Measurements from ENCODE around the gene ZNF423.
A peak's percentile ranks its signal among the peaks of the same experiment; 100 is the strongest.

The ZNF423 gene

DNA sequence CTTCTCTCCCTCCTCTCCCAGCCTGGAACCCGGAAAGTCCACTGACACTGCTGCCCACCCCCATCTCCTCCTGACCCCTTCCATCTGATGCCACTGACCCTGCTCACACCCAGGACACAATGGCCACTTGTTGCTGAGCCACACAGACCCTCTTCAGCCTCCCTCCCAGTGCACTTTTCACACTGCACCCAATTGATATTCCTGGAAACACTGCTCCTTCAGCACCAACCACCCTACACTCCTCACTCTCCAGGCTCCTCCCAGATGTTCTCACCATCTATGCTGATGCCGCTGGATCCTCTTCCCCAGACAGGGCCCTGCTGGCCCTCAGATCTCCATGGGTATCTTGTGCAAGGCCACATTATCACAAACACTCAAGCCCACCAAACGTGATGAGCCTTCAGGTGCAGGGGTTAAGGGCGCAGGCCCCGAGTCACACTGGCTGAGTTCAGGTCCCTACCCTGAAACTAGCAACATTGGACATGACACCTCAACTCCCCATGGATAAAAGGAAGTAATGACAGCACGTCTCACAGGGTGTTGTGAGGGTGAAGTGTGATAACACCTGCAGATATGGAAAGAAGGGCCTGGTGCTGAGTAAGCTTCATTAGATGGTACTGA, 238.1 kb downstream of the ZNF423 start:
- DNase-seq = no peak

- DNase-seq = no peak
These were observed 238.8 kb downstream of the ZNF423 start for GRCh38 chr16:49617016-49617629.

- peak; percentile 0 for DNase-seq
These were observed 240.3 kb downstream of the ZNF423 start for GRCh38 chr16:49615576-49615975.

DNA sequence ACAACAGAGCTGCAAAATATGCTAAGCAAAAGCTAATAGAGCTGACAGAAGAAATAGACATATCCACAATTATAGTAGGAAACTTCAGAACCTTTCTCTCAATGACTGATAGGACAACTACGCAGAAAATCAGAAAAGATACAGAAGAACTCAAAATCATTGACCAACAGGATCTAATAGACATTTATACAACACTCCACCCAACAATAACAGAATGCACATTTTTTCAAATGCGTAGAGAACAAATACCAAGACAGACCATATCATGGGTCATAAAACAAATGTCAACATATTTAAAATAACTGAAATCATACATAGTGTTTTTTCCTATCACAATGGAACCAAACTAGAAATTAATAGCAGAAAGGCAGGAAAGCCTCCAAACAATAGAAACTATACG, 244.9 kb downstream of the ZNF423 start:
- DNase-seq = no peak

DNA sequence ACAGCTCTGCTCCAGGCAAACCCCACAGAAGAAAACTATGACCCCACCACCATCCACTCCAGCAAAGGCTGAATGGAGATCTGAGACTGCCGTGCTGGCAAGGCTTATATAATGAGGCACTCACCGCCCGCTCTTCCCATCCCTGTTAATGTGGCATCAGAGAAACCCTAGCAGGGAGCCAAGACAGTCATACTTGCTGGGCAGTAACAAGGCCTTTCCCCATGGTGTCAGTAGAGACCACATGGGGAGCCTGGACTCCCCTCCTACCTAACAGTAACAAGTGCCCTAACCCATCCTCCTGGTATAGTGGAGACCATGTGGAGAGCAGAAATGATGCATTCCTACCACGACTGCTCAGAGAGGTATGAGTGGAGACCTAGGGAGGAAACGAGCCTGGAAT, 247.1 kb downstream of the ZNF423 start:
- peak; percentile 20 for DNase-seq

DNA sequence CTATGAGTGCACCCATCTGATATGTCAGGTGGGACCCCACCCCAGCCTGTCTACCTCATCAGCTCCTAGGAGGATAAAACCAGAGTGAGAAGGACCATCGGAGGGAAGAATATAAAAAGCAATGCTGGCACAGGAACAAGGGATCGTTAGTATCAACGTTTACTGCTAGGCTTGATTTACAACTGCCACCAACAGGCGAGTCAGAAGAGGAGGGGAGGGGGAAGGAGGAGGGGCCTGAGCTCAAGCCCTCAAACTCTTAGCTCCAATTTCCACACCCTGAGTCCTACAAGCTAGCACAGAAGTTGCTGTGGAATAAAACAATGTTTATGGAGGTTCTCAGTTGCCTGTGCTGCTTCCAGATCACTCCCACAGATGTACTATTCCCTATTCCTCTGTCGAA, 247.8 kb downstream of the ZNF423 start:
- peak; percentile 3 for DNase-seq

DNA sequence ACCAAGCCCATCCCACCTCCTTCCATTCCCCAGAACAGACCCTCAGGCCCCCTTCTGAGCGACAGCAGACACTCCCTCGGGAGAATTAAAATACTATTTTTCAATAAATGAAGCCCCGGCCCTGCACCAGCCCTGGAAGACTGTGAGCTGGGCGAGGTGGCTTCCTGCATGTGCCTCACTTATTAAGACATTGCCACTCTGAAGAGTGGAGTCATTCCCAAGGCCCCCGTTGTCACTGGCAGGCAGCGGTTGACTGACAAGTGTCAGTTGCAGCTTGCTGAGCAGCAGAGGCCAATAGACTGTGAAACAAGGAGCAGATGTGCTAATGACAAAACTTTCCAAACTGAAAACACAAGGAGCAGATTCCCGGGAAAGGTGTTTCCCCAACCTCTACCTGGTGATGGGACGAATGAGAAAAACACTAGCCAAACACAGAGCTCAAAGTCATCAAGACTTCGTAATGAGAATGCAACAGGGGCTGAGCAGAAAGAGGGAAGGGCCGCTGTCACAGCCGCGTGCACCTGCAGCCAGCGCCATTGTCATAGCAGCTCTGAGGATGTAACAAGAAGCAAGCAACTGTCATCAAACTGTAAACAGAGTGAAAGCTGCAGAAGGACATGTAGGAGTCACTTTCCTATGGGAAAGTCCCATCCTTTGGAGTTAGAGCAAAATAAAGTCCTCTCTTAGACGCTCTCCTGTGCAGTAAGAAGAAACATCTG, 250.2 kb downstream of the ZNF423 start:
- DNase-seq = peak; percentile 2

- DNase-seq = no peak
These were observed 251.3 kb downstream of the ZNF423 start for GRCh38 chr16:49604602-49605001.

- peak; percentile 2 for DNase-seq
These were observed 252.0 kb downstream of the ZNF423 start for GRCh38 chr16:49603956-49604355.

DNA sequence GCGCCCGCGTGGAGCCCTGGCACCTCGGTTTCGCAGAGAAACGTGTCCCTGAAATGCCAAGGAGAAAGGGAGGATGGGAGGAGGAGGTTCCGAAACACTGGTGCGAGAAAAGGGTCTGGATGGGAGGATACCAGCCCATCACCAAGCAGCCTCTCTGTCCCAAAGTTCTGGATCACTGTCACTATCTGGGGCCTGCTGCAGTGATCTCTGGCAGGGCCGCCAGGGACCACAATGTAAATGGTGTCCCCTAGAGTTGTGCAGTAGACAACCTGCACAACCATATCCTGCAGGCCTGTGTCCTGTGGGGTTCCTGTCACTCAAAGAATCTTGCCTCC, 253.0 kb downstream of the ZNF423 start:
- no peak for DNase-seq

DNA sequence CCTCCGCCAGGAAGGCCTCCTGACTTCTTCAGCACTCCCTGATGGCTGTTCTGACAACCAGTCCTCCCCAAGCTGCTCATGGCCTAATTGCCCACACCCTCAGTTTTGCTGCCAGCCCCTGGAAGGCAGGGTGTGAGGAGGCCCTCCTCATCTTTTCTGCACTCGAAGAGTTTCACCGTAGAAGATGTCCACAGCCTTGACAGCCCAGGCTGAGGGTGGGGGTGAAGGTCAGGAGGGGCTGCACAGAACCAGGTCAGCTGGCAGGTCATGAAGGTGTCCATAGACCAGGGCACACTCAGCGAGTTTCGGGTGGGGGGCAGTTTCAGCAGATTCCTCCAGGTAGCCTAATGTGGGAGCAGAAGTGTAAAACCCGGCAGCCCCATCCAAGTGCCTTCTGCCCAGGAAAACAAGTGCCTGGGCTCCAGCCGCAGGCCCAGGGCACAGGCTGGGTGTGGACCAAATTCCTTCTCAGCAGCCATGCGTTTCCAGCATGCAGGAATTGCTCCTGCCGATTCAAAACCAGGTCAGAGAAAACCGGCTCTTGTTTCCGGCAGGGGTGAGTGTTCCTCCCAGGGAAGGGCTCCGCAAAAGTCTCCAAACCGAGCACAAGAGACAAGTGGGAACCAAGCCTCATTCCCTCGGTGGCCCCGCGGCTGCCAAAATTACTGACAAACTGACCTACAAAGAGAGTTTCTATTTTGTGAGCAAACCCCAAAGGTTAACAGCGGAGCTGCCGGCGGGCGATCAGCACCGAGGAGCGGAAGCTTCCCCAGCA, 253.5 kb downstream of the ZNF423 start:
- DNase-seq = peak; percentile 11

DNA sequence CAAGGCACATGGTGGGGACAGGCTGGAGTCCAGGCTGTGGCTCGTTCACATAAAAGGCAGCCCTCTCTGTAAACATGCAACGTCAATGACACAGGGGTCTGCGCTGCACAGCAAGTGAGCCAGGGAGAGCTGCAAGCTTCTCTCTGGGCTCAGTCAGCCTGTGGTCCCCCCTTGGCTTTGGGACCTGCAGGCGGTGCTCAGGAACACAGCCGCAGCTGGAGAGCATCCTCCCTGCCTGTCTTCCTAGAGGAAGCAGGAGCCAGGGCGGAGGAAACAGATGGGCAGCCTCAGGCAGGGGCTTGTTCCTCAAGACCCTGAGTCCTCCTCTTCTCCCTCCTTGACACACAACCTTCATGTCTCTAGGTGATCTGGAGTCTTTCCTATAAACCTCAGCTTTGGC, 254.3 kb downstream of the ZNF423 start:
- peak; percentile 0 for DNase-seq

DNA sequence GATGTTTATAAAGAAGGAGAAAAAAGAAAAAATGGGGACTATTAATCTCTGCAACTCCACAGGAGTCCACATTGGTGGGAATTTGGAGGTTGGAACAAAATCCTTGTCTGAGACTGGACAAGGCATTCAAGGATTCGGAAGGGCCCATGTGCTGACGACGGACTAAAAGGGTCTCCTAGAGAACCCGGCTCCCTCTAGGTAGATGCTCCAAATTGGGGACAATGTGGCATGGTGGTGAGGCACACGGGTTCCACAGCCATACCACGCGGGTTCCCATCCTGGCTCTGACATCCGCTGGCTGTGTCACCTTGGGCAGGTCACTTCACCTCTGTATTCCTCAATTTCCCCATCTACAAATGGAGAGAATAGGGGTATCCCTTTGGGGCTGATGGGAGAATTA, 254.9 kb downstream of the ZNF423 start:
- peak; percentile 4 for DNase-seq

DNA sequence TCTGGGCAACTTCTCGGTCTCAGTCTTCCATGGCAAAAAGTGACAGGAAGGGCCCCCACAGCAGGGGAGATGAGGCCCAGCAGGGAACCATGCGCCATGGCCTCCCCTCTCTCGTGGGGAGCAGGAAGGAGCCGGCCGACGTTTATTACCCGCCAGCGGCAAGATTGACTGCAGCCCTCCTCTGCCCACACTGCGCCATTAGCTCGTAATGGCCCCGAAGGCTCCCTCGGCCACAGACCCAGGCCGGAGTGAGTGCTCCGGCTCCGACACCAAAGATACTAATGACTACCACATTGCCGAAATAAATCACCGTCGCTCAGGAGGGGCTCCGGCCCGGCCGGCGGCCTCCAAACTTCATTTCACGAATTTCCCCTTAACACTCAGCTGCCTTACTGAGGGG, 255.4 kb downstream of the ZNF423 start:
- peak; percentile 1 for DNase-seq

- DNase-seq = peak; percentile 9
These were observed 256.2 kb downstream of the ZNF423 start for GRCh38 chr16:49599704-49600103.

DNA sequence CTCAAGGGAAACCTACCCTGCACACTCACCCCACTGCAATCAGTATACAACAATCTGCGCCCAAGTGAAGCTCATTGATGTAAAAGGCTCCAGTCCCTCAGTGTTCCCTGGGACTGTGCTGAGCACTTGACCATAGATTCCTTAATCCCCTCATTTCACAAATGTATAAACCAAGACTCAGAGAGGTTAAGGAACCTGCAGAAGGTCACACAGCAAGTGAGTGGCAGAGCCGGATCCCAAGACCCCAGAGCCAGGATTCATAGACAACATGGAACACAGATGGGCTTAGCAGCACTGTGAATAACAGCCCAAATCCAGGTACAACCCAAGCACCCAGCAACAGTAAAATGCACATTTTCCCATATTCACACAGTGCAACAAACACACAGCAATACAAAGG, 256.6 kb downstream of the ZNF423 start:
- no peak for DNase-seq

DNA sequence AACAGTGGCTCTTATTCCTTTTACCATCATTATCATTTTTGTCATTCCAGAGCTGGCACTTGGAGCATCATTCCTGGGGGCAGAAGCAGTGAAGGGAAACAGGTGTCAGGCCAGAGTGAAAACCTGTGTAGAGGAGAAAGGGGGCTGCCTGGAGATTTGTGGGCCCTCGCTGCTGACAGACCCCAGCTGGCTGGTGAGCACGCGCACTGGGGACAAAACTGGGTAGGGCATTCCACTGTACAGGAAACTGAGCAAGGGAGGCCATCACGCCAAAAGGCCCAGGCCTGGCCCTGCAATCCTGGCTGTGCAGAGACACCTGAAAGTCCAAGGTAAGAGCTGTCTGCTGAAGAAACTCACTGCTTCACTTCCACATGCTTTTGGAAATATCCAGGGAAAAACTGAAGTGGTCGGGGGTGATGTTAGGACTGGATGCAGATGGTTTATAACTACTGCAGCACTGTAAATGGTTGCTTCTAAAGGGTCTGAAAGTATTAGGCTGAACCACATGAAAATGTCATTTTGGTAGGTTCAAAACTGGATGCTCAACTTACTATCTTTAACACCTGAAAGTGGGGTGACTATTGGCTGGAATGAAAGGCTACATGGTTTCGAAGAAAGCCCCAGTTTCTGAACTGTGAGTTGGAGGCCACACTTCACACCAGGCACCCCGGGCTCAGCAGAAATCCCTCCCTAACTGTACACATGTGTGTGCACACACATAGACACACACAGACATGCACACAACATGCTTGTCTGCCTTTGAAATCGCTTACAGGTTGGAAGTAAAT, 257.3 kb downstream of the ZNF423 start:
- peak; percentile 15 for DNase-seq

GRCh38 chr16:49597796-49598195, 258.1 kb downstream of the ZNF423 start:
- DNase-seq = no peak

DNA sequence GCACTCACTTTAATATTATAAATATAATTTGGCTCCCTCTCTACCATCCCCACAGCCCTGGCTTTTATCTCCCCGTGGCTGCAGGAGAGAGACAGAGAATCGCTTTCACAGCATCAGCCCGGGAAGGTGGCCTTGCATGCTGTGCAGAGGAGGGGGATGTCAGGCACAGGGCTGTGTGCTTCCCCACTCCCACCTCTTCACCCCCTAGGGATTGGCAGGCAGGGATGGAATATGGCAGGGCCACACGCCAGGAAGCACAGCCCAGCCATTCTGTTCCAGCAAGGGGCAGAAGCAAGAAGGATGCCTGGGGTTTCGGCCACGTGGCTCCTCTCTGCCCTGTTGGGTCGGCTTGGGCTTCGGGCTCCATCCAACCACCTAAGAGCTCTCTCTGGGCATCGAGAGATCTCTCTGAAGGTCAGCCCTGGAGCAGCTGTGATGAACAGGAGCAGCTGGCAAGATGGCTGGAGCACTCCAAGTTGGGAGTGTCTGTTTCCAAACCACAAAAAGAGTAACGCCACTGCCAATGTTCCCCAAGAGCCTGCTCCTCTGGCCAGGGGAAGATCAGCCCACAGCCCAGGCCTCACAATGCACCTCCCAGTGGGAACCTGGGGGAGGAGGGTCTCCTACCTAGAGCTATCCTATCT, 259.1 kb downstream of the ZNF423 start:
- DNase-seq = peak; percentile 22

DNA sequence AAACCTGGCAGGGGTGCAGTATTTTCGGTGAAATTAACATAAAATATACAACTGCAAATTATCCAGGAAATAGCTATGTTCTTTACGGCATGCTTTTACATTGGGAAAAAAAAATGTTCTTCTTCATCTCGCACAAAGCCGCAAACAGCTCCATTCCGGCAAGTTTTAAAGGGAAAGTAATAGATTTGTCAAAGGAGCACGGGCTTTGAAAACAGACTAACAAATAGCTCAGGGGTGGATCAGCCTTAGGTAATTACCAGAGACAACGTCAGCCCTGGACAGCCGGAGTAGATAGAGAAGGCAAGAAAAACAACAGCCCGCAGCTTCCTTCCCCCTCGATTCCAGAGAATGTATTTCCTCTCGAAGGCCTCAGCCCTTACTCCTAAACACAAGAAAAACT, 259.8 kb downstream of the ZNF423 start:
- no peak for DNase-seq

DNA sequence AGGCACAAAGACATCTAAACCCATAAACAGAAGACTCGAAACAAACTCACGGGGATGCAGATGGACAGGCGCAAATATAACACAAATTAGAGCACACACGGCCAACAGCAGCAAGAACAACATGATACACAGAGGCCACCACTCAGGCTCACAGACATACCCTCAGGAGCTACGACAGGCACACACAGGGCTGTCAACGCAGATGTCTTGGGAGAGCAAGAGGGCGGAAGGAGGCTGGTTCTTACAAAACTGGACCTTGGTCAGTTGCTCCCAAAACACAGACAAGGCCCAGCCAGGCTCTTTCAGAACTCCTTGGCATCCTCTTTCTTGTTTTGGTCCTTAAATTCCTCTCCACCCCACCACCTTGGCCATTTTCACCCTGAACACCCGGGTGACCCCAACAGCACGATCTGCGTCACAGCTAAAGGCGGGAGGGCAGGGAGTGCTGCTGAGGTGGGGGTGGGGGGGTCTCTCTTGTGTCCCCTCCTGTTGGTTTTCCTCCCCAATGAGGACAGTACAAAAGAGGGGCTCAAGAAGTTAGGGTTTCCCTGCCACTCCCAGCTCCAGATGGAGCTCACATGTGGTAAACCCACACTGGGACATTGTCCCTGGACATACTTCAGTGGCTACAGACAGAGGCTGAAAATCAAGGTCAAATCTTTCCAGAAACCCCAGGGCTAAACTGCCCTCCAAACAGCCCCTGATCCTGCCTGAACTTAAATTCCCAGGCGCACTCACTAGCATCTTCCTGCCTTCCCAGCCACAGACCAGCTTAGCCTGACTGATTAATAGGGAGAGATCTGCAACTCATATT, 261.0 kb downstream of the ZNF423 start:
- DNase-seq = peak; percentile 4

Data from activated CD4-positive, CD25-positive, alpha-beta regulatory T cell treated with anti-CD3 and anti-CD28 coated beads, Interleukin-2, amount 50 U/mL, for 72 hours (primary cell).